GM13976 (cell line): Measurements from ENCODE around the gene RNF112.

Experiments
- DNase-seq: peaks from one replicate; pipeline ENCODE4 v3.0.0; 2012; ENCODE audit warnings: low spot score
- CTCF ChIP-seq: IDR thresholded peaks from 2 replicates; pipeline ENCODE4 v1.5.1; 2012; ENCODE audit warnings: borderline replicate concordance, mild to moderate bottlenecking; ENCODE audit not compliant: insufficient read depth; ENCODE audit errors: extremely low read depth, missing control alignments, control extremely low read depth
- in situ Hi-C: fragments of 300-500 bp; cut with MboI; formaldehyde crosslinking; loops from one replicate; pipeline ENCODE4 v1.12.0; 2022; ENCODE audit warnings: low sequenced_read_pairs, mixed read lengths, inconsistent platforms; ENCODE audit not compliant: unreplicated experiment

RNF112 gene

GRCh38 chr17:19374136-19374535, 36.9 kb upstream of the RNF112 start:
- no peak for TF ChIP-seq CTCF
- in situ Hi-C loops: no loop called here
- DNase-seq: no peak

- DNase-seq: no peak
- in situ Hi-C loops: no loop called here
- no peak for TF ChIP-seq CTCF
These were observed 35.3 kb upstream of the RNF112 start for GRCh38 chr17:19375732-19376131.

GRCh38 chr17:19376811-19377210, 34.2 kb upstream of the RNF112 start:
- in situ Hi-C loops: no loop called here
- DNase-seq: no peak
- TF ChIP-seq CTCF: no peak

GRCh38 chr17:19377602-19378415, 33.2 kb upstream of the RNF112 start:
- in situ Hi-C loops: no loop called here
- TF ChIP-seq CTCF: no peak
- DNase-seq: peak; percentile 100

GRCh38 chr17:19378416-19379360, 32.3 kb upstream of the RNF112 start, which contains the start of gene MAPK7:
TSS of gene MAPK7 (plus strand) at chr17:19378498. CDS start at chr17:19378901, 403 bp downstream.
- in situ Hi-C loops: no loop called here

More at GRCh38 chr17:19378416-19379360, 32.3 kb upstream of the RNF112 start, which contains the start of gene MAPK7:
- no peak for DNase-seq
- TF ChIP-seq CTCF: no peak
